Measurements from ENCODE around the gene ATP2B2. TPM values are rescaled to one million over a fixed set of nuclear protein-coding genes. Genes with fewer than 3 reads are reported as not detected.

ATP2B2 gene
- total and polyA plus RNA-seq, 9 of the 15 experiments (the other 6 are each of a cell fraction or from before 2014, with no cell fraction given), result 0.06 TPM; not detected in 8

- 5% methylated on average over 13 of the region's 13 CpGs for WGBS (ENCODE audit: insufficient coverage, low coverage, missing lambda C conversion rate)
- in situ Hi-C loops (cut with MboI) (no loop called here), intact Hi-C loops (cut with micrococcal nuclease) (no loop called here)
- Histone ChIP-seq H3K4me3 (no peak overlapping the region), H3K27me3 (ENCODE audit: control insufficient read depth in 2 of 2, insufficient read depth in 2 of 2, low read length in 2 of 2) (peaks cover 31 to 72% of the 10 kb centered on the region in 2 experiments), H3K4me1 (replicated peaks in 1 of 2; ENCODE audit: control insufficient read depth in 2 of 2, insufficient read depth in 2 of 2, low read length in 2 of 2) (peaks cover 0 to 3% of the 10 kb centered on the region in 2 experiments; a peak in 1 of 5 replicates), H3K27ac (ENCODE audit: extremely low read depth, low read depth, low read length) (no peak overlapping the region), H4K20me1 (replicated peaks; ENCODE audit: control insufficient read depth, insufficient read depth, low read length) (peaks cover 24% of the 10 kb centered on the region; the same call in 1 of the 2 replicates), H3K9me1 (ENCODE audit: control insufficient read depth, insufficient read depth, low read length) (no peaks in the 10 kb centered on the region), H3K4me2 (ENCODE audit: insufficient read depth, low read length) (no peak overlapping the region), H3K36me3 (ENCODE audit: control insufficient read depth, insufficient read depth, low read length) (no peaks in the 10 kb centered on the region), H3K79me2 (ENCODE audit: control insufficient read depth, insufficient read depth, low read length) (no peaks in the 10 kb centered on the region), H3K9me3 (replicated peaks; ENCODE audit: control insufficient read depth, insufficient read depth, low read depth, low read length) (no peaks in the 10 kb centered on the region), H3K9ac (ENCODE audit: insufficient read depth in 1 of 2, low read depth in 2 of 2, low read length in 2 of 2) (peak overlapping the region in 1 of 2 experiments; percentile 53; a peak in 1 of 4 replicates), H2AFZ (ENCODE audit: low read depth, low read length) (no peak overlapping the region)
- CTCF ChIA-PET (ENCODE audit: low intra/inter-chr PET ratio), result interaction anchor here (0.5 kb wide), 1 partner anchor 26 kb away, joined by 4 read pairs; no protein-coding TSS in a partner anchor
- TF ChIP-seq HDAC3 (IDR thresholded peaks at IDR 0.05; ENCODE audit: borderline replicate concordance, partially characterized antibody) (no peak), PKNOX1 (IDR thresholded peaks at IDR 0.05) (peak; percentile 94), LARP7 (IDR thresholded peaks at IDR 0.05) (no peak), PBX2 (CRISPR knock-in tag; IDR thresholded peaks at IDR 0.05; ENCODE audit: low read depth) (peak; percentile 39; the same call in 1 of the 2 replicates), PBX2 (tag; conservative IDR thresholded peaks at IDR 0.05; ENCODE audit: low read depth) (peak; percentile 68), NFYB (IDR thresholded peaks at IDR 0.05; ENCODE audit: extremely low read depth, insufficient read length) (peak; percentile 54), SP2 (IDR thresholded peaks at IDR 0.05; ENCODE audit: extremely low read depth, low read depth, low read length, poor library complexity, severe bottlenecking) (peak; percentile 27), FOS (IDR thresholded peaks at IDR 0.05; ENCODE audit: extremely low read depth, insufficient read length) (peak; percentile 42), HIVEP1 (CRISPR knock-in tag; IDR thresholded peaks at IDR 0.05) (no peak)
- ATAC-seq (peak; percentile 86), DNase-seq (ENCODE audit: extremely low read depth in 1 of 4, low spot score in 3 of 4) (peak; percentile 58 to 92 (median 88)), FAIRE-seq (peak; percentile 51)
- POLR2A ChIA-PET, result interaction anchor here (0.7 to 0.8 kb wide), 2 partner anchors 330 to 512 kb away, joined by 3 to 4 read pairs; no protein-coding TSS in a partner anchor
- no TSS peak for BruUV-seq (replicated peaks)
These were observed 154.2 kb downstream of the ATP2B2 start for GRCh38 chr3:10351013-10351735.
